Vagina (tissue), 2 donors: ENCODE results near the gene IPO4.

Source experiments
- CTCF ChIP-seq, 3 experiments: fragments of 450-650 bp in 2 of 3; fragments of 200-600 bp in 1 of 3; sonication (generic) in 1 of 3; IDR thresholded peaks; one replicate each; pipeline ENCODE4 v1.5.1; 2017 to 2019; ENCODE audit warnings: antibody characterized with exemption in 3 of 3, mild to moderate bottlenecking in 2 of 3, moderate library complexity in 2 of 3
- POLR2A ChIP-seq, 2 donors: fragments of 450-650 bp; IDR thresholded peaks; one replicate each; pipeline ENCODE4 v1.6.1; 2017; ENCODE audit warnings: antibody characterized with exemption in 2 of 2, mild to moderate bottlenecking in 2 of 2, moderate library complexity in 2 of 2
- POLR2AphosphoS5 ChIP-seq, 2 donors: sonication (generic); formaldehyde crosslinking; IDR thresholded peaks; one replicate each; pipeline ENCODE4 v1.9.0; 2017; ENCODE audit warnings: antibody characterized with exemption in 2 of 2, mild to moderate bottlenecking in 2 of 2, low read depth in 1 of 2; ENCODE audit not compliant: insufficient read depth in 1 of 2

GRCh38 chr14:24167469-24168114 is 21.0 kb downstream of the IPO4 start:
- no peak for TF ChIP-seq POLR2A (IDR thresholded peaks at IDR 0.05)
- TF ChIP-seq CTCF (IDR thresholded peaks at IDR 0.05), result no peak
- TF ChIP-seq POLR2AphosphoS5 (IDR thresholded peaks at IDR 0.05; ENCODE audit: insufficient read depth in 1 of 2, low read depth in 1 of 2), result no peak
